Measurements from ENCODE around the gene CCR2.

DNA sequence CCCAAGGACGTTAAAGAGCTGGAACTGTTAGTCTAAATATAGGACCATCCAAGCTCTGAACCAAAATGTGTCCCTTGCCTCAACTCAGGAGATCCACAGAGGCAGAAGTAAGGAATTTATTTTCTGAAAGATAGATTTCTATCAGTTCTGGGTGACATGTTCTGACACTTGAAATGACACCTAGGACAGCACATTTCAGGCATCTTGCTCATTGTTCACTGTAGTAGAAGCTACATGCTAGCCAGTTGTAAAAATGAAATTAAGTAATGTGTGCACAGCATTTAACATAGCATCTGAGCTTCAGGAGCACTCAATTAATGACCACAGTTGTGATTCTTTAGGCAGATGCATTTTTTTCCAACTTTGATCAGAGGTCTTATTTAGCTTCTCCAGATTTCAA, 567 bp downstream of the CCR2 start:
- TF ChIP-seq, protein P1, sequence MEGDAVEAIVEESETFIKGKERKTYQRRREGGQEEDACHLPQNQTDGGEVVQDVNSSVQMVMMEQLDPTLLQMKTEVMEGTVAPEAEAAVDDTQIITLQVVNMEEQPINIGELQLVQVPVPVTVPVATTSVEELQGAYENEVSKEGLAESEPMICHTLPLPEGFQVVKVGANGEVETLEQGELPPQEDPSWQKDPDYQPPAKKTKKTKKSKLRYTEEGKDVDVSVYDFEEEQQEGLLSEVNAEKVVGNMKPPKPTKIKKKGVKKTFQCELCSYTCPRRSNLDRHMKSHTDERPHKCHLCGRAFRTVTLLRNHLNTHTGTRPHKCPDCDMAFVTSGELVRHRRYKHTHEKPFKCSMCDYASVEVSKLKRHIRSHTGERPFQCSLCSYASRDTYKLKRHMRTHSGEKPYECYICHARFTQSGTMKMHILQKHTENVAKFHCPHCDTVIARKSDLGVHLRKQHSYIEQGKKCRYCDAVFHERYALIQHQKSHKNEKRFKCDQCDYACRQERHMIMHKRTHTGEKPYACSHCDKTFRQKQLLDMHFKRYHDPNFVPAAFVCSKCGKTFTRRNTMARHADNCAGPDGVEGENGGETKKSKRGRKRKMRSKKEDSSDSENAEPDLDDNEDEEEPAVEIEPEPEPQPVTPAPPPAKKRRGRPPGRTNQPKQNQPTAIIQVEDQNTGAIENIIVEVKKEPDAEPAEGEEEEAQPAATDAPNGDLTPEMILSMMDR (conservative IDR thresholded peaks at IDR 0.05) = no peak
- TF ChIP-seq EZH2 (IDR thresholded peaks at IDR 0.05; ENCODE audit: low read depth) = no peak
